ENCODE measurements around the gene PIP5K1C. TPM values are rescaled to one million over a fixed set of nuclear protein-coding genes. Genes with fewer than 3 reads are reported as not detected.
A peak's percentile ranks its signal among the peaks of the same experiment; 100 is the strongest.
"Not testable (repeated sequence)": the region's sequence is repeated elsewhere in the genome, so short reads cannot be mapped to it uniquely, and the experiment has no call there.

PIP5K1C gene
- total RNA-seq, 2 experiments from 2014 or later = 19.7 to 20.0 TPM

- Mint-ChIP-seq H3K27me3 (ENCODE audit: low read depth) (no peaks in the 10 kb centered on the region), H3K27ac (no peak overlapping the region), H3K4me3 (no peak overlapping the region), H3K9me3 (ENCODE audit: insufficient read depth) (no peaks in the 10 kb centered on the region), H3K4me1 (ENCODE audit: low read depth) (peaks cover 5% of the 10 kb centered on the region), H3K36me3 (ENCODE audit: low read depth) (peaks cover 4% of the 10 kb centered on the region)
- DNase-seq (no peak), ATAC-seq (no peak)
- POLR2A ChIA-PET = no interaction called here
- CTCF ChIA-PET = no interaction called here
Measured at GRCh38 chr19:3652422-3652821, 47.8 kb downstream of the PIP5K1C start.

GRCh38 chr19:3651684-3652083 lies 48.6 kb downstream of the PIP5K1C start:
- CTCF ChIA-PET = no interaction called here
- DNase-seq = no peak
- no peaks in the 10 kb centered on the region for H3K27me3 Mint-ChIP-seq (ENCODE audit: low read depth)
- no peak for ATAC-seq
- no peak overlapping the region for H3K27ac Mint-ChIP-seq
- H3K4me3 Mint-ChIP-seq = no peak overlapping the region
- H3K4me1 Mint-ChIP-seq (ENCODE audit: low read depth) = peaks cover 5% of the 10 kb centered on the region
- POLR2A ChIA-PET = no interaction called here
- H3K9me3 Mint-ChIP-seq (ENCODE audit: insufficient read depth) = no peaks in the 10 kb centered on the region
- no peaks in the 10 kb centered on the region for H3K36me3 Mint-ChIP-seq (ENCODE audit: low read depth)

DNA sequence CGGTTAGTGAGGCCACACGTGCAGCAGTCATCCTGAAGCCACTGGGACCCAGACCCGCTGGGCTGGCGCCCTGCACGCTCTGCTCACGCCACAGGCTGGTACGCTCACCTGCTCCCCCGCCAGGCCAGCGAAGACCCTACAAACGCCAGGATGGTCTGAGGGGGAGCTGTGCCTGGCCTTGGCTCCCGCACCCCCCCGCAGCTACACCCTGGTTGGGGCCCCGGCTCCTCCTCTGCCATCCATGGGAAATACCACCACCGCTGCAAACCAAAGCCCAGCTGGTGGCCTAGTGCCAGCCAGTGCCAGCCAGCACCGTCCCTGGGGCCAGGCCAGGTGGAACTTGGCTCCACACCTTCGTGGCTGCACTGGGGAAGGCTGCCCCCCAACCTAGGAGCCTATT lies 50.4 kb downstream of the PIP5K1C start:
- Mint-ChIP-seq H3K36me3 (ENCODE audit: low read depth) (no peaks in the 10 kb centered on the region), H3K9me3 (ENCODE audit: insufficient read depth) (no peaks in the 10 kb centered on the region), H3K27ac (no peak overlapping the region), H3K27me3 (ENCODE audit: low read depth) (no peaks in the 10 kb centered on the region), H3K4me3 (no peak overlapping the region), H3K4me1 (ENCODE audit: low read depth) (peaks cover 5% of the 10 kb centered on the region)
- POLR2A ChIA-PET = no interaction called here
- DNase-seq (no peak), ATAC-seq (no peak)
- CTCF ChIA-PET = no interaction called here

DNA sequence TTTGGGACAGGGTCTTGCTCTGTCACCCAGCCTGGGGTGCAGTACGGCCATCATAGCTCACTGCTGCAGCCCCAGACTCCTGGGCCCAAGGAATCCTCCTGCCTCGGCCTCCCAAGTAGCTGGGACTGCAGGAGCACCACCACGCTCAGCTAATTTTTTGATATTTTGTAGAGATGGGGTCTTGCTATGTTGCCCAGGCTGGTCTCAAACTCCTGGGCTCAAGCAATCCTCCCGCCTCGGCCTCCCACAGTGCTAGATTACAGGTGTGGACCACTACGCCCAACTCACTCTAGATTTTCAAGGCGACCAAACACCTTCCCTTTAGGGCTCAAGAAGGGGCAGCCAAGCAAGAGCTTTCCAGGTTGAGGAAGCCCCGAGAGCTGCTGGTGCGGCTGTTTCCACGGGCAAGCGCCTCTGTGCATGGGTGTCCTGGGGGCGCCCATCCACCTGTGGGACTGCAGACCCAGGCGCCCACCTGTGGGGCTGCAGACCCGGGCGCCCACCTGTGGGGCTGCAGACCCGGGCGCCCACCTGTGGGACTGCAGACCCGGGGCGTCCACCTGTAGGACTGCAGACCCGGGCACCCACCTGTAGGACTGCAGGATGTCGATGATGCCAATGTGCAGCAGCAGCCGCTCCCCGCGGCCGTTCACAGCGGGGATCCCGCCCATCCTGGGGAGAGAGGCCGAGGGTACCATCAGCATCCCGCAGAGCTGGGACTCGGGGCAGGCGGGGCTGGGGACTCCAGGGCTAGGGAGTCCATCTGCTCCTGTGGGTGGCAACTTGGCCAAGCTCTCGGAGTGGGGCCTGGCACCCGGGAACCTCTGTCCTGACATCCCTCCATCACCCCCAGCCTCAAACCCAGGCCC lies 52.0 kb downstream of the PIP5K1C start:
- DNase-seq (no peak), ATAC-seq (no peak)
- Mint-ChIP-seq H3K27ac (no peak overlapping the region), H3K4me1 (ENCODE audit: low read depth) (peaks cover 1% of the 10 kb centered on the region), H3K36me3 (ENCODE audit: low read depth) (no peaks in the 10 kb centered on the region), H3K9me3 (ENCODE audit: insufficient read depth) (no peaks in the 10 kb centered on the region), H3K27me3 (ENCODE audit: low read depth) (no peaks in the 10 kb centered on the region), H3K4me3 (no peak overlapping the region)
- ChIA-PET CTCF (no interaction called here), POLR2A (no interaction called here)

DNA sequence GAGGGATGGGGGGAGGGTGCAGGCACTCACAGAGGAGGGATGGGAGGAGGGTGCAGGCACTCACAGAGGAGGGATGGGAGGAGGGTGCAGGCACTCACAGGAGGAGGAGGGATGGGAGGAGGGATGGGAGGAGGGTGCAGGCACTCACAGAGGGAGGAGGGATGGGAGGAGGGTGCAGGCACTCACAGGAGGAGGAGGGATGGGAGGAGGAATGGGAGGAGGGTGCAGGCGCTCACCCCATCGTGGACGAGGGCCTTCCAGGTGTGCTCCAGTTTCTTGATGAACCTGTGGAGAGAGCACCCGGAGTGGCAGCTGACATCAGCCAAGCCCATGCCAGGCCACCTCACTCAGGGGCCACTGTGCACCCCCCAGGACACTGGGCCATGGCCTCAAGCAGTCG lies 53.2 kb downstream of the PIP5K1C start:
- H3K36me3 Mint-ChIP-seq (ENCODE audit: low read depth); DNase-seq; H3K27ac Mint-ChIP-seq; POLR2A ChIA-PET; H3K27me3 Mint-ChIP-seq (ENCODE audit: low read depth); ATAC-seq; CTCF ChIA-PET; H3K4me3 Mint-ChIP-seq; H3K9me3 Mint-ChIP-seq (ENCODE audit: insufficient read depth); H3K4me1 Mint-ChIP-seq (ENCODE audit: low read depth): not testable (repeated sequence)

DNA sequence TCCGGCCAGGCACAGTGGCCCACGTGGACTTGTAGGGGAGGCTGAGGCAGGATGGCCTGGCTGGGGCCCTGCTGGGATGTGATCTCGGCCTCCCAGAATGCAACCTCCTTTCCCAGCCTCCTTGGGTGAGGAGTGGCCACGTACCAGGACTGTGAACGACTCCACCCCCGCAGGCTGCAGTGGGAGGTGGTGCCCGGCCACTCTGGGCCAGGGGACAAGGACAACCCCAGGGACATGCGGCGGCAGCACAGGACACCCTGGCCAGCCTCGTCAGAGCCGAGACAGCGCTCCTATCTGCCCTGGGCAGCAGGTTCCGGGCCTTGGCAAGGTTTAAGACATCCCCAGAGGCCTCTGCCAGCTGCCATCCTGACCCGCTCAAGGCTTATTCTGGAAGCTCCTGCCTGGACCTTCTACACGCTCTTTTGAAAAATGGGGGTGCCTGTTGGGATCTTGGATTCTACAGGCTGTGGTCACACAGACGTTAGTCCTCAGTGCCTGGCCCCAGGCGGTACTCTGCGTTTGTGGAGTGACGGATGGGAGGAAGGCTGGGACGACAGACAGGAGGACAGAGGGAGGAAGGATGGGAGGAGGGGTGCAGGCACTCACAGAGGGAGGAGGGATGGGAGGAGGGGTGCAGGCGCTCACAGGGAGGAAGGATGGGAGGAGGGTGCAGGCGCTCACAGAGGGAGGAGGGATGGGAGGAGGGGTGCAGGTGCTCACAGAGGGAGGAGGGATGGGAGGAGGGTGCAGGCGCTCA lies 53.8 kb downstream of the PIP5K1C start:
- no peak overlapping the region for H3K27ac Mint-ChIP-seq
- no peaks in the 10 kb centered on the region for H3K36me3 Mint-ChIP-seq (ENCODE audit: low read depth)
- no peaks in the 10 kb centered on the region for H3K27me3 Mint-ChIP-seq (ENCODE audit: low read depth)
- no peak for DNase-seq
- POLR2A ChIA-PET = no interaction called here
- CTCF ChIA-PET = no interaction called here
- H3K4me3 Mint-ChIP-seq = no peak overlapping the region
- no peaks in the 10 kb centered on the region for H3K4me1 Mint-ChIP-seq (ENCODE audit: low read depth)
- ATAC-seq = no peak
- no peaks in the 10 kb centered on the region for H3K9me3 Mint-ChIP-seq (ENCODE audit: insufficient read depth)

- ATAC-seq (no peak), DNase-seq (no peak)
- H3K4me1 Mint-ChIP-seq (ENCODE audit: low read depth) = no peaks in the 10 kb centered on the region
- CTCF ChIA-PET = no interaction called here
- H3K9me3 Mint-ChIP-seq (ENCODE audit: insufficient read depth) = no peaks in the 10 kb centered on the region
- no peak overlapping the region for H3K4me3 Mint-ChIP-seq
- no peaks in the 10 kb centered on the region for H3K36me3 Mint-ChIP-seq (ENCODE audit: low read depth)
- POLR2A ChIA-PET = no interaction called here
- no peaks in the 10 kb centered on the region for H3K27me3 Mint-ChIP-seq (ENCODE audit: low read depth)
- H3K27ac Mint-ChIP-seq = no peak overlapping the region
Measured at GRCh38 chr19:3645726-3646125, 54.5 kb downstream of the PIP5K1C start.

GRCh38 chr19:3645067-3645396 lies 55.2 kb downstream of the PIP5K1C start:
- CTCF ChIA-PET = no interaction called here
- ATAC-seq (no peak), DNase-seq (no peak)
- no peak overlapping the region for H3K4me3 Mint-ChIP-seq
- H3K27ac Mint-ChIP-seq = no peak overlapping the region
- POLR2A ChIA-PET = no interaction called here
- no peaks in the 10 kb centered on the region for H3K9me3 Mint-ChIP-seq (ENCODE audit: insufficient read depth)
- peaks cover under 1% of the 10 kb centered on the region for H3K36me3 Mint-ChIP-seq (ENCODE audit: low read depth)
- no peaks in the 10 kb centered on the region for H3K4me1 Mint-ChIP-seq (ENCODE audit: low read depth)
- H3K27me3 Mint-ChIP-seq (ENCODE audit: low read depth) = no peaks in the 10 kb centered on the region

DNA sequence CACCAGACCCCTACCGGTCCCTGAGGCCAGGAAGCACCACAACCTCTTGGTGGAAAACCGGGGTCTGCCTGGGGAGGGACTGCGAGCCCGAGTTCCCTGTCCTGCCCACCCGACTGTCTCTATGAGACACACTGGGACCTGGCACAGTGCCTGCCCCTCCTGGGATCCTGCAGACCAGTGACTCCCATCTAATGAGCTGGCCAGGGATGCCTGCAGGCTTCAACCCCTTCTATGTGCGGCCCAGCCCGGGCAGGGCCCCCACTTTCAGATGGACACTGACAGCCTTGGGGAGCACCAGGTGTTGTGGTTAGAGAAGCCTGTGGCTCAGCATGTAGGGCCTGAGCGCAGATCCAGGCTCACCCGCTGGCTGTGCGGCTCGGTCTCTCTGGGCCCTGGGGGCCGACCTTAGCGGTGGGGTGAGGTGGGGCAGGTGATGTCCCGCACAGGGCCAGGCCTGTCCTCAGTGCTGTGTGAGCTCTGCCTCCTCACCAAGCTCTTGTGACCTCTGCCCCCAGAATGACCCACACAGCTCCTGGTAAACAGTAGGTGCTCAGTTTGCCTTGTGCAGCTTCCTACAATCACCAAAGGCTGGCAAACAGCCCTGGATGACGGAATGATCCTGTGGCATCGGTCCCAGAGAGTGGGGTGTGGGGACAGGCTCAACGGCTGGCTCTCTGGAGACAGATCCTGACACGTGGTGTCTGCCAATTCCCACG lies 55.8 kb downstream of the PIP5K1C start:
- H3K27ac Mint-ChIP-seq = no peak overlapping the region
- H3K9me3 Mint-ChIP-seq (ENCODE audit: insufficient read depth) = no peaks in the 10 kb centered on the region
- ChIA-PET CTCF (no interaction called here), POLR2A (no interaction called here)
- no peaks in the 10 kb centered on the region for H3K4me1 Mint-ChIP-seq (ENCODE audit: low read depth)
- H3K4me3 Mint-ChIP-seq = no peak overlapping the region
- H3K36me3 Mint-ChIP-seq (ENCODE audit: low read depth) = peaks cover 5% of the 10 kb centered on the region
- no peak for DNase-seq
- no peak for ATAC-seq
- no peaks in the 10 kb centered on the region for H3K27me3 Mint-ChIP-seq (ENCODE audit: low read depth)

- POLR2A ChIA-PET = no interaction called here
Measured at GRCh38 chr19:3643674-3644313, 56.5 kb downstream of the PIP5K1C start.

GRCh38 chr19:3642987-3643673 lies 57.1 kb downstream of the PIP5K1C start:
- peak; percentile 30 for DNase-seq
- H3K36me3 Mint-ChIP-seq (ENCODE audit: low read depth) = peaks cover 5% of the 10 kb centered on the region
- ATAC-seq = peak; percentile 54
- ChIA-PET POLR2A (no interaction called here), CTCF (no interaction called here)
- H3K4me1 Mint-ChIP-seq (ENCODE audit: low read depth) = no peaks in the 10 kb centered on the region
- H3K9me3 Mint-ChIP-seq (ENCODE audit: insufficient read depth) = no peaks in the 10 kb centered on the region
- no peak overlapping the region for H3K4me3 Mint-ChIP-seq
- H3K27me3 Mint-ChIP-seq (ENCODE audit: low read depth) = no peaks in the 10 kb centered on the region
- no peak overlapping the region for H3K27ac Mint-ChIP-seq

More at GRCh38 chr19:3643674-3644313, 56.5 kb downstream of the PIP5K1C start:
- H3K4me1 Mint-ChIP-seq (ENCODE audit: low read depth) = no peaks in the 10 kb centered on the region
- peaks cover 5% of the 10 kb centered on the region for H3K36me3 Mint-ChIP-seq (ENCODE audit: low read depth)
- H3K4me3 Mint-ChIP-seq = no peak overlapping the region
- DNase-seq (no peak), ATAC-seq (no peak)
- CTCF ChIA-PET = no interaction called here
- no peaks in the 10 kb centered on the region for H3K27me3 Mint-ChIP-seq (ENCODE audit: low read depth)
- no peaks in the 10 kb centered on the region for H3K9me3 Mint-ChIP-seq (ENCODE audit: insufficient read depth)
- no peak overlapping the region for H3K27ac Mint-ChIP-seq

Data from activated CD8-positive, alpha-beta T cell treated with anti-CD3 and anti-CD28 coated beads, Interleukin-2, amount 10 ng/mL, durations not matched to agents 7 days and 5 days (primary cell).